Neural progenitor cell (in vitro differentiated cells): ENCODE data around the gene PTGR2. TPM values are rescaled to one million over a fixed set of nuclear protein-coding genes. Genes with fewer than 3 reads are reported as not detected.
"Not testable (repeated sequence)": the region's sequence is repeated elsewhere in the genome, so short reads cannot be mapped to it uniquely, and the experiment has no call there.

Source experiments
- DNase-seq: peaks from one replicate; pipeline ENCODE4 v3.0.0-alpha.2; 2016; ENCODE audit warnings: low spot score
- H2AFZ ChIP-seq: fragments of 200-600 bp; sonication (generic); replicated peaks from 2 replicates; pipeline ENCODE4 v1.6.1; 2016; ENCODE audit warnings: antibody characterized with exemption
- H3F3A ChIP-seq: fragments of 200-600 bp; sonication (generic); 2 replicates; pipeline ENCODE4 v1.6.1; 2016; ENCODE audit warnings: antibody characterized with exemption, low read depth
- H3K27ac ChIP-seq: fragments of 200-600 bp; sonication (generic); 2 replicates; pipeline ENCODE4 v1.5.1; 2016; ENCODE audit warnings: mild to moderate bottlenecking
- H3K27me3 ChIP-seq: fragments of 200-600 bp; sonication (generic); 2 replicates; pipeline ENCODE4 v1.6.1; 2016; ENCODE audit warnings: mild to moderate bottlenecking, moderate library complexity
- H3K36me3 ChIP-seq: fragments of 200-600 bp; sonication (generic); 2 replicates; pipeline ENCODE4 v1.5.1; 2016
- H3K4me1 ChIP-seq: fragments of 200-600 bp; sonication (generic); 2 replicates; pipeline ENCODE4 v1.6.1; 2016; ENCODE audit warnings: mixed run types
- H3K4me2 ChIP-seq: fragments of 200-600 bp; sonication (generic); 2 replicates; pipeline ENCODE4 v1.6.1; 2016
- H3K4me3 ChIP-seq: fragments of 200-600 bp; sonication (generic); 2 replicates; pipeline ENCODE4 v1.5.1; 2016
- H3K79me2 ChIP-seq: fragments of 200-600 bp; sonication (generic); 2 replicates; pipeline ENCODE4 v1.6.1; 2016; ENCODE audit warnings: low read depth
- H3K9ac ChIP-seq: fragments of 200-600 bp; sonication (generic); 2 replicates; pipeline ENCODE4 v1.6.1; 2016
- H3K9me3 ChIP-seq: fragments of 200-600 bp; sonication (generic); 2 replicates; pipeline ENCODE4 v1.5.1; 2016; ENCODE audit warnings: low read depth
- H4K20me1 ChIP-seq: fragments of 200-600 bp; sonication (generic); 2 replicates; pipeline ENCODE4 v1.6.1; 2016; ENCODE audit warnings: low read depth
- H3K27ac Mint-ChIP-seq: 3 replicates; pipeline ENCODE4 v1.8.0; 2021; ENCODE audit warnings: mixed read lengths
- H3K27me3 Mint-ChIP-seq: 2 replicates; pipeline ENCODE4 v1.8.0; 2022; ENCODE audit warnings: low read depth, mild to moderate bottlenecking, inconsistent platforms, moderate library complexity, mixed read lengths; ENCODE audit not compliant: insufficient read depth
- H3K36me3 Mint-ChIP-seq: 3 replicates; pipeline ENCODE4 v1.8.0; 2021; ENCODE audit warnings: mixed read lengths
- H3K4me1 Mint-ChIP-seq: 3 replicates; pipeline ENCODE4 v1.8.0; 2021; ENCODE audit warnings: mixed read lengths
- H3K4me3 Mint-ChIP-seq: 3 replicates; pipeline ENCODE4 v1.8.0; 2021; ENCODE audit warnings: mild to moderate bottlenecking, moderate library complexity, mixed read lengths
- H3K9me3 Mint-ChIP-seq: 3 replicates; pipeline ENCODE4 v1.8.0; 2020; ENCODE audit warnings: mixed read lengths
- EZH2 ChIP-seq: fragments of 200-600 bp; sonication (generic); IDR thresholded peaks from 2 replicates; pipeline ENCODE4 v1.6.1; 2017; ENCODE audit warnings: antibody characterized with exemption, mild to moderate bottlenecking, moderate library complexity
- EZH2phosphoT487 ChIP-seq: fragments of 200-600 bp; sonication (generic); IDR thresholded peaks from 2 replicates; pipeline ENCODE4 v1.6.1; 2017; ENCODE audit warnings: antibody characterized with exemption
- total RNA-seq: library from RNA; depleted of rRNA; stranded (reverse); fragments of >200 nt; gene quantifications from 2 replicates; pipeline ENCODE4 v1.2.3, GENCODE V29; 2015; ENCODE audit warnings: low replicate concordance
- TF ChIP-seq, protein P1 (sequence below): fragments of 200-600 bp; sonication (generic); IDR thresholded peaks from 2 replicates; pipeline ENCODE4 v1.5.1; 2017; ENCODE audit warnings: antibody characterized with exemption, mild to moderate bottlenecking

PTGR2 gene
- total RNA-seq, 1 donor from 2014 or later: 87.2 TPM

DNA sequence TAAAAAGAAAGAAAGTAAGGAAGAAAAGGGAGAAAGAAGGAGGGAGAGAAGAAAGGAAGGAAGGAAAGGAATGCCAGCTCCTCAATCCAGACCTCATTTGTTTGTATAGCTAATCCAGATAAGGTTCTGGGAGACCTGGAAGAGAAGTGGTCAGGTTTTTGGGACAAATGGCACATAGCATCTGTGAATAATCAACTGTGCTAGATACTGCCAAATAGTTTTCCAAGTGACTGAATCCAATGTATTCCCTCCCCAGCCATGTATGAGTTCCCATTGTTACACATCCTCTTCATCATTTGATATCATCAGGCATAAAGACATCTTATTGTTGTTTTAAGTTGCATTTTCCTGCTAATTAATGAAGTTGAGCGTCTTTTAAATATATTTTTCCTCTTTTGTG lies 18.6 kb upstream of the PTGR2 start:
- TF ChIP-seq EZH2phosphoT487: no peak
- TF ChIP-seq EZH2: no peak
- TF ChIP-seq, protein P1, sequence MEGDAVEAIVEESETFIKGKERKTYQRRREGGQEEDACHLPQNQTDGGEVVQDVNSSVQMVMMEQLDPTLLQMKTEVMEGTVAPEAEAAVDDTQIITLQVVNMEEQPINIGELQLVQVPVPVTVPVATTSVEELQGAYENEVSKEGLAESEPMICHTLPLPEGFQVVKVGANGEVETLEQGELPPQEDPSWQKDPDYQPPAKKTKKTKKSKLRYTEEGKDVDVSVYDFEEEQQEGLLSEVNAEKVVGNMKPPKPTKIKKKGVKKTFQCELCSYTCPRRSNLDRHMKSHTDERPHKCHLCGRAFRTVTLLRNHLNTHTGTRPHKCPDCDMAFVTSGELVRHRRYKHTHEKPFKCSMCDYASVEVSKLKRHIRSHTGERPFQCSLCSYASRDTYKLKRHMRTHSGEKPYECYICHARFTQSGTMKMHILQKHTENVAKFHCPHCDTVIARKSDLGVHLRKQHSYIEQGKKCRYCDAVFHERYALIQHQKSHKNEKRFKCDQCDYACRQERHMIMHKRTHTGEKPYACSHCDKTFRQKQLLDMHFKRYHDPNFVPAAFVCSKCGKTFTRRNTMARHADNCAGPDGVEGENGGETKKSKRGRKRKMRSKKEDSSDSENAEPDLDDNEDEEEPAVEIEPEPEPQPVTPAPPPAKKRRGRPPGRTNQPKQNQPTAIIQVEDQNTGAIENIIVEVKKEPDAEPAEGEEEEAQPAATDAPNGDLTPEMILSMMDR: no peak
- Histone ChIP-seq H3K9ac (no peak overlapping the region), H3K4me3 (no peak overlapping the region), H4K20me1 (no peaks in the 10 kb centered on the region), H3K27me3 (no peaks in the 10 kb centered on the region), H3K9me3 (no peaks in the 10 kb centered on the region), H3K36me3 (no peaks in the 10 kb centered on the region), H3K4me2 (no peak overlapping the region), H3K4me1 (peaks cover 22% of the 10 kb centered on the region), H2AFZ (no peak overlapping the region), H3K79me2 (no peaks in the 10 kb centered on the region), H3K27ac (no peak overlapping the region), H3F3A (peaks cover 5% of the 10 kb centered on the region)
- H3K36me3 Mint-ChIP-seq: no peaks in the 10 kb centered on the region
- H3K9me3 Mint-ChIP-seq: no peaks in the 10 kb centered on the region
- H3K27ac Mint-ChIP-seq: no peak overlapping the region
- no peak overlapping the region for H3K4me3 Mint-ChIP-seq
- DNase-seq: no peak
- H3K27me3 Mint-ChIP-seq: peaks cover 2% of the 10 kb centered on the region
- H3K4me1 Mint-ChIP-seq: peaks cover 25% of the 10 kb centered on the region

GRCh38 chr14:73833530-73834260 lies 17.9 kb upstream of the PTGR2 start:
- Histone ChIP-seq H3K9ac (no peak overlapping the region), H3K4me3 (no peak overlapping the region), H3K79me2 (no peaks in the 10 kb centered on the region), H3K27ac (no peak overlapping the region), H3F3A (peaks cover 5% of the 10 kb centered on the region), H3K4me2 (peak overlapping the region; percentile 42), H4K20me1 (no peaks in the 10 kb centered on the region), H3K27me3 (no peaks in the 10 kb centered on the region), H3K4me1 (peaks cover 22% of the 10 kb centered on the region), H2AFZ (peak overlapping the region; percentile 38), H3K36me3 (no peaks in the 10 kb centered on the region), H3K9me3 (no peaks in the 10 kb centered on the region)
- peaks cover 26% of the 10 kb centered on the region for H3K4me1 Mint-ChIP-seq
- no peak overlapping the region for H3K4me3 Mint-ChIP-seq
- DNase-seq: peak; percentile 23
- no peak overlapping the region for H3K27ac Mint-ChIP-seq
- H3K9me3 Mint-ChIP-seq: no peaks in the 10 kb centered on the region
- no peaks in the 10 kb centered on the region for H3K36me3 Mint-ChIP-seq
- TF ChIP-seq, protein P1: no peak
- TF ChIP-seq EZH2 (no peak), EZH2phosphoT487 (no peak)
- H3K27me3 Mint-ChIP-seq: peaks cover 4% of the 10 kb centered on the region

DNA sequence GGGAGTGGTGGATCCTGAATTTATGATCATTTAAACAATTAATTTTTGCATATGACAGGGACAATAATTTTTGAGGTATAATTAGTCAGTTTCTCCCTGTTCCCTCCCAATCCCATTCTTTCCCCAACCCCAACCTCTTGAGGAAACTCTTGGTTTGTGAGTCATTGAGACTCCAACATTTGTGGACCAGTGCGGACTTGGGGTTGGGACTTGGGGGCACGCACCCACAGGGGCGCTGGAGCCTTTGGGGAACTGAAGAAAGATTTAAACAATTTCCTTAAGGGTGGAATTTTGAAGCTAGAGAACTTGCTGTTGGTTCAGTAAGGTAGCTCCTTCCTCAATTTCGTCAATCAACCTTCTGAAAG lies 17.4 kb upstream of the PTGR2 start:
- Mint-ChIP-seq H3K27ac (no peak overlapping the region), H3K9me3 (no peaks in the 10 kb centered on the region)

GRCh38 chr14:73838293-73839034 lies 13.2 kb upstream of the PTGR2 start:
- not testable (repeated sequence) for H2AFZ ChIP-seq, H3K36me3 ChIP-seq, H3K36me3 Mint-ChIP-seq, H3K79me2 ChIP-seq, H3K27ac Mint-ChIP-seq, H3K27me3 ChIP-seq, H3K4me3 ChIP-seq, H3K9me3 Mint-ChIP-seq, H3K27ac ChIP-seq, H3K27me3 Mint-ChIP-seq, H4K20me1 ChIP-seq, H3K4me3 Mint-ChIP-seq, H3F3A ChIP-seq, H3K4me2 ChIP-seq, DNase-seq, H3K9me3 ChIP-seq, H3K9ac ChIP-seq
- H3K4me1 Mint-ChIP-seq: peaks cover 22% of the 10 kb centered on the region
- H3K4me1 ChIP-seq: peaks cover 16% of the 10 kb centered on the region

More for the DNA sequence above, 17.4 kb upstream of the PTGR2 start:
- Histone ChIP-seq H3K4me1 (peaks cover 22% of the 10 kb centered on the region), H3K27me3 (no peaks in the 10 kb centered on the region), H3K4me3 (no peak overlapping the region), H3K9ac (no peak overlapping the region), H3K36me3 (no peaks in the 10 kb centered on the region), H3F3A (peaks cover 5% of the 10 kb centered on the region), H2AFZ (no peak overlapping the region), H3K4me2 (peak overlapping the region; percentile 42), H3K79me2 (no peaks in the 10 kb centered on the region), H3K27ac (no peak overlapping the region), H3K9me3 (no peaks in the 10 kb centered on the region), H4K20me1 (no peaks in the 10 kb centered on the region)
- no peak for DNase-seq
- H3K27me3 Mint-ChIP-seq: peaks cover 4% of the 10 kb centered on the region
- TF ChIP-seq, protein P1: no peak
- TF ChIP-seq EZH2 (no peak), EZH2phosphoT487 (no peak)
- no peaks in the 10 kb centered on the region for H3K36me3 Mint-ChIP-seq
- H3K4me3 Mint-ChIP-seq: no peak overlapping the region
- H3K4me1 Mint-ChIP-seq: peaks cover 28% of the 10 kb centered on the region
